Stimulated activated CD8-positive, alpha-beta memory T cell treated with anti-CD3 and anti-CD28 coated beads, Interleukin-12 subunit alpha, Interleukin-12 subunit beta, amount 100 ng/mL, for 24 hours (primary cell): ENCODE data around the gene SF3B2.
"Not testable (repeated sequence)": the region's sequence is repeated elsewhere in the genome, so short reads cannot be mapped to it uniquely, and the experiment has no call there.

Experiments used
- DNase-seq: peaks from one replicate; pipeline ENCODE4 v3.0.0-alpha.2; 2020; ENCODE audit errors: extremely low read depth

SF3B2 gene, protein sequence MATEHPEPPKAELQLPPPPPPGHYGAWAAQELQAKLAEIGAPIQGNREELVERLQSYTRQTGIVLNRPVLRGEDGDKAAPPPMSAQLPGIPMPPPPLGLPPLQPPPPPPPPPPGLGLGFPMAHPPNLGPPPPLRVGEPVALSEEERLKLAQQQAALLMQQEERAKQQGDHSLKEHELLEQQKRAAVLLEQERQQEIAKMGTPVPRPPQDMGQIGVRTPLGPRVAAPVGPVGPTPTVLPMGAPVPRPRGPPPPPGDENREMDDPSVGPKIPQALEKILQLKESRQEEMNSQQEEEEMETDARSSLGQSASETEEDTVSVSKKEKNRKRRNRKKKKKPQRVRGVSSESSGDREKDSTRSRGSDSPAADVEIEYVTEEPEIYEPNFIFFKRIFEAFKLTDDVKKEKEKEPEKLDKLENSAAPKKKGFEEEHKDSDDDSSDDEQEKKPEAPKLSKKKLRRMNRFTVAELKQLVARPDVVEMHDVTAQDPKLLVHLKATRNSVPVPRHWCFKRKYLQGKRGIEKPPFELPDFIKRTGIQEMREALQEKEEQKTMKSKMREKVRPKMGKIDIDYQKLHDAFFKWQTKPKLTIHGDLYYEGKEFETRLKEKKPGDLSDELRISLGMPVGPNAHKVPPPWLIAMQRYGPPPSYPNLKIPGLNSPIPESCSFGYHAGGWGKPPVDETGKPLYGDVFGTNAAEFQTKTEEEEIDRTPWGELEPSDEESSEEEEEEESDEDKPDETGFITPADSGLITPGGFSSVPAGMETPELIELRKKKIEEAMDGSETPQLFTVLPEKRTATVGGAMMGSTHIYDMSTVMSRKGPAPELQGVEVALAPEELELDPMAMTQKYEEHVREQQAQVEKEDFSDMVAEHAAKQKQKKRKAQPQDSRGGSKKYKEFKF

DNA sequence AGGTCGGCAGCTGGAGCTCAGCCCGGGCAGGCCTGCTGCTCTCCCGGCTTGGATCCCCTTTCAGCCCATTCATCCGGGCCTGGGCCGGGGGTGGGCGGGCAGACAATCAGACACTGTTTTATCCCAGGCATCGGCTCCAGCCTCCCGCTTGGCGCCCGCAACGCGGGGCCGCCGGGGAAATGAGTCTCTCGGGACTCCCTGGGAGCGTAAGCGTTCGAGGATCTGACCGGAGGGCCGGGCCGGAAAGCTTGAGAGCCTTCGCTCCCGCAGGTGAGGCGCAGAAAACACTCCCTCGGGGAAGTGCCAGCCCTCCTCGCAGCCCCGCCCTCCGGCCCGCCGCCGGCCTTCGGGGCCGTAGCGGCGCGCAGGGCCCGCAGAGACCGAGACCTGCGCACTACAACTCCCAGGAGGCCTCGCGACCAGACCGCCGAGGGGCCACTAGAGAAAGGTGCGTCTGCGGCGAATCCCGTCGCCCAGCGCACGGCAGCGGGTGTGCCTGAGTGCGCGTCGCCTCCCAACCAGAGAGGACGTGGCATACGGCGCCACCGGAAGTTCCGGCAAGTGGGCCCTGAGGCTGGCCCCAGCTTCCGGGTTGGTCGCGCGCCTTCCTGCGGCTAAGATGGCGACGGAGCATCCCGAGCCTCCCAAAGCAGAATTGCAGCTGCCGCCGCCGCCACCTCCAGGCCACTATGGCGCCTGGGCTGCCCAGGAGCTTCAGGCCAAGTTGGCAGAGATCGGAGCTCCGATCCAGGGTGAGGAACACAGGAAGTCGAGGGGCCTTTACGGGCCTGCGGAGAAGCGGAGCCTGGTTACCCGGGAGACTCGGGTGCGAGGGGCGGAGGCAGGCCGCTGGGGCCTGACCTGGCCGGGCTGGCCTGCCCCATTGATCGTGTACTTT lies at the start of gene SF3B2:
Gene SF3B2 (plus strand): TSS at position 599 of the 898 bp plus-strand sequence. CDS start 21 bp downstream, at position 620.
- peak; percentile 91 for DNase-seq

DNA sequence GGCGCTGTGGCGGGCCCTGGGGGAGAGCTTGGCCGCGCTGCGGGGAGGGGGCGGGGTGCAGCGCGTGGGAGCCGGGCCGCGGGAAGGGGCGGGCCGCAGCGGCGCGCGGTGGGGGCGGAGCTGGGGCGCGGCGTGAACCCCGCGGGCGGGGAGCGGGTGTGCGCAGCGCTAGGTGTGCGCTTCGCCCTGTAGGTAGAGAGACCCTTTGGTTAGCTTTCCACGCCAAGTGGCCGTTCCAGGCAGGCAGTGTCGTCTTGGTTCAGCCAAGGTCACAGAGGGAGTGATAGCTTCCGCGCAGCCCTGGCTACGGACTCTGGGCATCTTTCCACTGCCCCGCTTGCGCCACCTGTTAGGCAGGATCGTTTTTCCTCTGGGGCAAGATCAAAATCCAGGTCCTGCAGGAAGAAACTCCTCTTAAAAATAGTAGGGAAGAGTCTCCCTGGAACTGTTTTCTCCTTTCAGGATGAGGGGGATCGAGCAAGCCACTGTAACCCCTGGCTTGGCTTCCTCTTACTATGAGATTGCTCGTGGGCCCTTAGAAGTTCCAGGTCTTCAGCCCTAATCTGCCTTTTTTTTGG lies 49.4 kb upstream of the SF3B2 start:
- DNase-seq, result no peak

DNA sequence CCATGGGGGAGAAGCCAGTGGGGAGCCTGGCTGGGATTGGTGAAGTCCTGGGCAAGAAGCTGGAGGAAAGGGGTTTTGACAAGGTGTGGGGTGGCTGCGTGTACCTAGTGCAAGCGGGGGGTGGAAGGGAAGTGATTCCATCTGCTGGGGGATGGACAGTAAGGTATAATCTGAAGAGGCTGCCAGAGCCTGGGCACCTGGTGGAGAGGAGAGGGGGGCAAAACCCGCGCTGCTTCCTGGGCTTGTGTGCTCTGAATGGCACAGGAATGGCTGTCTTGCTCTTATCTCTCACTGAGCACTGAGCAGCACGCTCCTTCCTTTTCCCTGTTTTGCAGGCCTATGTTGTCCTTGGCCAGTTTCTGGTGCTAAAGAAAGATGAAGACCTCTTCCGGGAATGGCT lies 48.9 kb upstream of the SF3B2 start:
- no peak for DNase-seq

DNA sequence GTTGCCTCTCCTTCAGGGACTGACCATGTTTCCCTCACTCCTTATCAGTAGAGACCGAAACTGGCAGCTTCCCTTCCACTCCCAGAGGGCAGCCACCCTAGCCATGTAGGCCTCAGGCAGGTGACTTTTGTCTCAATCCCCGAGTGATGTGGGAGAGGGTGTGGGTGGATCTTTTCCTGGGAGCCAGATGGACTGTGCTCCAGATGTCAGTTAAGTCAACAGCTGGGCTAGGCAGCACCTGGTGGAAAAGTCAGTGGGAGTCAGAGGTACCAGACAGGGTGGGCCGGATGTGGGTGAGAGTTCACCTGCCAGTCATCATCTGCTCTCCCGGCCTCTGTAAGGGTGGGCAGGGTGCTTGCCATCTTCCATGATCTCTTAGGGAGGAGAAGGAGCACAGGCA lies 48.0 kb upstream of the SF3B2 start:
- DNase-seq, result no peak

DNA sequence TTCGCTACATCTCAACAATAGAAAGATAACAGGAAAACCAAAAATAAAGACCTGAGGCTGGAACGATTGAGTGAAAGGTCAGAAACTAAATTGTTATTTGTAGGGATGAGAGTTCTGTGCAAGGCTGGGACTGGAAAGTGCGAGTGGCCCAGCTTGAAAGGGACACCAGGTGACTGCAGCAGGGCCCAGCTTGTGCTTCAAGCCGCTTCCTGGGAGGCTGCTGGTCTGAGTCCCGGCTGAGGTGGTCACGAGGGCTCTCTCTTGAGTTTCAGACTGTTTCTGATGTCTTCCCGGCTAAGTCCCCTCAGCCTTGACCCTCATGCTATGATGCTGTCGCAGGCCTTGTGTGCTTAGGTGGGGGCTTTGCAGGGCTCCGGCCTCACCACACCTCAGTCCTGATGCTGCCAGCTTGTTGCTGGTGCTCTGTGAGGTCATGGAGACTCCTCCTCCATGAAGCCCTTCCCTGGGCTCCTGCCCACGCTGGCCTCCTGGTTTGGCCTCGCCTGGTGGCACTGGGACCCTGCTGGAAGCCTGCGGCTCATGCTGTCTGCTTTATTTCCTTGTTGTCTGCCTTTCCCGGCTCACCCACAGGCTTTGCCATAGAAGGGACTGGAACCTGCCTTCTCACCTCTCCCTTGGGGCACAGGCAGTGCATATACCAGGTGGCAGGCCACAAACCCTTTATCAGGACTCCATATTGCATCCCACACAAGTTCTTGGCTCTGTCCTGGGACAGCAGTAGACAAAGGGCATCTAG lies 45.9 kb upstream of the SF3B2 start:
- DNase-seq, result no peak

DNA sequence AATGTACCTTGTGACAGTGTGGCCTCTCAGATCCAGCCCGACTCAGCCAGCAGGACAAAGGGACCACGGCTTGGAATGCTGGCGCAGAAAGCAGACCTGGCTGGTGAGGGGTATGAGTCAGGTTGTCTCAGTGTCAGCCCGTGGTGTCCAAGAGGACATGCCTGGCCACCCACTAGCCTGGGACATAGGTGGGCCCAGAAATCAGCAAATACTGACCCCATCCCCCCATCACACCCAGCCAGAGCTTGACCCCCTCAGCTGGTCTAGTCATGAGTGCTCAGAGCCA lies 45.3 kb upstream of the SF3B2 start:
- no peak for DNase-seq

DNA sequence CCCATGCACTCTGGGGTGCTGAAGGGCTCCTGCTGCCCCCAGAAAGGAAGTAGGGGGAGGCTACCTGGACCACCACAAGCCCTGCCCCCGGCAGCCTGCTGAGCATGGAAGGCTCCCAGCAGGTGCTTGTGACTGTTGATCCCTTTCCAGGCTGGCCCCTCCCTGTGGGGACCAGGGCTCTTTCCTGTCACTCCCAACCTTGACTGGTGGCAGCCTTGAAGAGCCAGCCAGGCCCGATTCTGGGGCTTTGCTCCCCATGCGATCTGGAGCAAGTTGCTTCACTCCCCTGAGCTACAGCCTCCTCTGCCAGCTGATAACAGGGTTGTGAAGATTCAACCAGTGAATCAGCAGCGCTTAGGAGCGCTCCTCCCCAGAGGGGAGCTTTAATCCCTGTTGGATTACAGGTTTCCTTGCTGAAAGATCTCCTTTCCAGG lies 44.9 kb upstream of the SF3B2 start:
- no peak for DNase-seq

DNA sequence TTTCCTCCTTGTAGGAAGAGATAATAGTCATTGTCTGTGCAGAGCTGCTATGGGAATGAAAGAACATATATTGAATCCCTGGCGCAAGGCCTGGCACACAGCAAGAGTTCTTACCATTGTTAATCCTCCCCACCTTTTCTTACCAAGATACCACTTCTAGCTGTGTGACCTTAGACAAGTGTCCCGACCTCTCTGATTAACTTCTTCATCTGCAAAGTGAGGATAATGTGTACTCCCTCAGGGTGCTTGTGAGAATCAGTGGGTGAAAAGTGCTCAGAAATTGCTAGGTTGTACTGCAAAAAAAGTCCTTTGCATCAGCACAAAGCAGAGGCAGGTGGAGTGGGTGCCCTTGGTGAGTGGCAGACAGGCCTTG lies 44.1 kb upstream of the SF3B2 start:
- no peak for DNase-seq

DNA sequence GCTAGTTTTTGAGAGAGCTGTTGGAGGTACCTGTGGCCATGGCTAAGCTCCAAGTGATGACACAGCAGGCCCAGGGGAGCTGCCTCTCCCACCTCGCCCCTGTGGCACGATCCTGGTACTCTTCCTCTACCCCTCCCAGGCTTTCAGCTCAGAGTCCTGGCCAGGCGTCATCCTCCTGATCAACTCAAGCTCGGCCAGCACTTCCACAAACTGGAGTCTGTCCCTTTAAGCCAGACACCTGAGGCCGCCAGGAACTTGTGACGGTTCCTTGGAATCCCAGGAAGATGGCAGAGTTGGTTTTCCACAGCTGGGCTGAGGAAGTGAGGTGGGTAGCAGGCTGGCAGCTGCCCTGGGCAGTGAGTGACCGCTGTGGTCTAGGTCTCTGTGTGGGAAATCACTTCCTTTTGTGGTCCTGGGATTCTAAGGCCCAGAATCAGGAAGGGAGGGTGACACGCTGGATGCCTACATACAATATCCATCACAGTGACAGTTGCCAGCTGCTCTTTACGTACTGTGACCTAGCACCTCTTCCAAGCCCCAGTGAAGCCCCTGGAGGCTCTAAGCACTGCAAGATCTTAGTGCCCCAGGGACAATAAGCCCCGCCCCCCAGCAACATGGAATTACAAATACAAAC lies 43.6 kb upstream of the SF3B2 start:
- no peak for DNase-seq

DNA sequence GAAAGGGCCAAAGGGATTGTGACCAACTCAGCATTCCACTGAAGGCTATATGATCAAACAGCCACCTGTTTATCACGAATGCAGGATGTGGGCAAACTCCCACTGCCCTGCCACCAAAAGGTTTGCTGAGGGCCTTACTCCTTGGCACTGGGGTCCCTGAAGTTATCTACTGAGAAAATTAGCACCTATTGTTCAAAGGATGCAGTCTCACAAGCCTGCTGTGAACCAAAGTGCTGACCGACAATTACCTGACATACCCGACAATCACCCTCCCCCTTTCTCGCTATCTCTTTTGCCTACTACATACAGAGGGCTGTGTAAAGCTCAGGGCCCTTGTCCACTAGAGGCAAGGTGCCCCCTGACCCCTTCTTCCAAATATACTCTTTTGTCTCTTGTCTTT lies 42.1 kb upstream of the SF3B2 start:
- not testable (repeated sequence) for DNase-seq

DNA sequence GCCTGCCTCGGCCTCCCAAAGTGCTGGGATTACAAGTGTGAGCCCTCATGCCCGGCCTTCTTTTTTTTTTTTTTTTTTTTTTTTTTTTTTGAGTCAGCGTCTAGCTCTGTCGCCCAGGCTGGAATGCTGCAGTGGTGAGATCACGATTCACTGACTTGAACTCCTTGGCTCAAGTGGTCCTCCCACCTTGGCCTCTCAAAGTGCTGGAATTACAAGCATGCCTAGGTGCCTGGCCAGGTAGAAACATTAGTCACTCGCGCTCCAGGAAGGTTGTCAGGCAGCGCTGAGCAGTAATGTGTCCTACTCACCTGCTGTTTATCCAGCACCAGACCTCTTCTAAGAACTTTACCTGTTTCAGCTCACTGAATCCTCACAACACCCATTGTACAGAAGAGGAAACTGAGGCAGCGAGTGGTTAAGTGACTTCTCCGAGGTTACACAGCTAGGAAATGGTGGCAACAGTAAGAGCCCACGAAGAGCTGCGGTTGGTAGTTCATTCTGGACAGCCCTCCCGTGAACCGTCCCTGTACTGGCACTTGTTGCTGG lies 40.9 kb upstream of the SF3B2 start:
- no peak for DNase-seq

DNA sequence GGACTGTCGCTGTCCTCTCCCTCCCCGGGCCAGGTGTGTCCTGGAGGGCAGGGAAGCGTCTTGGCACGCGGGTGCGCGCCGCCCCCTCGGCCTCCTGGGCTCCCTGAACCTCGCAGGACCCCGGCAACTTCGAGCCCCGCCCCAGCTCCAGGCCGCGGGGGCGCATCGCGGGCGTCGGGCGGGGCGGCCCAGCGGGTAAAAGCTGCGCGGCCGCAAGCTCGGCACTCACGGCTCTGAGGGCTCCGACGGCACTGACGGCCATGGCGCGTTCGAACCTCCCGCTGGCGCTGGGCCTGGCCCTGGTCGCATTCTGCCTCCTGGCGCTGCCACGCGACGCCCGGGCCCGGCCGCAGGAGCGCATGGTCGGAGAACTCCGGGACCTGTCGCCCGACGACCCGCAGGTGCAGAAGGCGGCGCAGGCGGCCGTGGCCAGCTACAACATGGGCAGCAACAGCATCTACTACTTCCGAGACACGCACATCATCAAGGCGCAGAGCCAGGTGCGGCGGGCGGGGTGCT lies 40.3 kb upstream of the SF3B2 start, which contains the start of gene CST6:
Gene CST6 (plus strand): TSS at position 224 of the 519 bp plus-strand sequence. CDS start 37 bp downstream, at position 261.
- DNase-seq, result no peak

DNA sequence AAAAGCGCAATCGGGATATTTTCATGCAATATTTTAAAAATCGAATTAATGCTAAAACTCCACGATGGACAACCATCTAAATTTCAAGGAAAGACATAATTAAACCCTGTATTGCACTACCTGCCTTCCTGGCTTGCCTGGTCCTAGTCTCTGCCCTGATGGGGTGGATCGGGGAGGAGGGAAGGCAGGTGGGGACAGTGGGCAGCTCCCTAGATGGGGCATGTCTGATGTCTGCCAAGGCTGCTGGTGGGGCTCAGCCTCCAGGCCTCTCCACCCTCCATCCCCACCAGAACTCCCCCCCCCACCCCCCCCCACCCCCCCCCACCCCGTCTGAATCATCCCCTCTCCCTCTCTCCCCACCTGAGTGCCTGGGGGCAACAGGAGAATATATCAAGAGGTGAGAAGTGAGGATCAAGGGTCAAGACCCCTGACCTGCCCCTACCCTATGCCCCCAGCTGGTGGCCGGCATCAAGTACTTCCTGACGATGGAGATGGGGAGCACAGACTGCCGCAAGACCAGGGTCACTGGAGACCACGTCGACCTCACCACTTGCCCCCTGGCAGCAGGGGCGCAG lies 39.7 kb upstream of the SF3B2 start:
- DNase-seq, result no peak

DNA sequence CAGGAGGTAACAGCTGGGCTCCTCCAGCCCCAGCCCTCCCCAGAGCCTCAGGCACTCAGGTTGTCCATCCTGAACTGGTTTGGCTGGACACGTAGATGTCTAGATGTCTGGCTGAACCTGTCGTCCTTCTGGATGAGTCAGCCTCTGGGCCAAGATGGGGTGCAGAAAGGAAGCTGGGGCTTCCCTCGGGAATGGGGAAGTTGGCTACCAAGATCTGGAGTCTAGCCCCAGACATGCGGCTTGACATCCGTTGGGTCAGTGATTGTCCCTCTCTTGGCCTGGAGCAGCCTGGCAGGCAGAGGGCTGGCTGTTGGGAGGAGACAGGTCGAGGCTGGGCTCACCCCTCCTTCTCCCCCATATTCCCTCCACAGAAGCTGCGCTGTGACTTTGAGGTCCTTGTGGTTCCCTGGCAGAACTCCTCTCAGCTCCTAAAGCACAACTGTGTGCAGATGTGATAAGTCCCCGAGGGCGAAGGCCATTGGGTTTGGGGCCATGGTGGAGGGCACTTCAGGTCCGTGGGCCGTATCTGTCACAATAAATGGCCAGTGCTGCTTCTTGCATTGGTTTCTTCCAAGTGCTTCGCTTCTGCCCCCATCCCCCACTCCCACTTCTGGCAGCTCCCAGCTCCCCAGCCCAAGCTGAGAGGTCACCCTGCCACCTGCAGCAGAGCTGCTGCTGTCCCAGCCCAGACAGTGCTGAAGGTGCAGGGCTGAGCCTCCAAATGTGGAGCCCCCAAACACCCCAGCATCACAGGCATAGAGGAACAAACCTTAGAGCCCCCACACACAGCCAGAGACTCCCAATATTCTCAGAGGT lies 39.0 kb upstream of the SF3B2 start:
- DNase-seq, result no peak

DNA sequence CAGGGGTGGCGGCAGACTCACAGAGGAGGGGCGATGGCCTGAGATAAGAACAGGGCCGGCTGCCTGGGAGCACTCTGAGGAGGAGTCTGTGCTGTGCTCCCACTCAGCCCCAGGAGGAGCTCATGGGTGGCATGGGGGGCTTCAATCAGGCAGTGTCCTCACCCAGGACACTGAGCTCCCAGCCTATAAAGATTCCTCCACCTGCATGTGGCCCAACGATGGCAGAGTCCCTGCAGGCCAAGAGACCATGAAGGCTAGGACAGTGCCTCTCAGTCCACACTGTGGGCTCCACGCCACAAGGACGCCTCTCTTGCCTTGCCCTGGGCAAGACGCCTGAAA lies 38.4 kb upstream of the SF3B2 start:
- DNase-seq, result no peak

DNA sequence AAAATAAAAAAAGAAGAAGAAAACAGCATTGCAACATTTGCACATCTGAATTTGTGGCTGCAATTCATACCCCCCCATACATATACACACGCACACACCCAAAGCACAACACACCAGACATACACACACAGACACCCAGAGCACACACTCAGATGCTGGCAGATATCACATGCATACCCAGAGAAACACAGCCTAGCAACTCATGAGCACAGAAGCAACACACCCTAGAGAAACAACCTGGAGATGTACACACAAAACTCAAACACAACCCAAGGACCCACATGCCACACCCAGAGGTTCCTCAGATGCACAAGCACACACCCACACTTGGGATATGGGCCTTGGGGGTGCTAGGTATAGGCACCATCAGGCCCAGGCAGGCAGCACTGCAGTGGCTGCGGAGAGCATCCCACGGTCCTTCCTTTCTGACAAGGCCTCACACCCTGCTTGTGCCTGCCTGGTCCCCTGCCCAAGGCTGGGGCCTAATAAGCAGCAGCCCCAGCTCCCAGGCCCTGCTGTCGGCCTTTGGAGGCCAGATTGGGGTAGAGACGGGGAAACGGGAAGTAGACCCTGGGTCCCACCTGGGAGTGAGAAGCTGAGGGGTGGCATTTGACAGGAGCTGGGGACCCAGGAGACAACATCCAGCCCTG lies 37.2 kb upstream of the SF3B2 start:
- DNase-seq, result no peak

DNA sequence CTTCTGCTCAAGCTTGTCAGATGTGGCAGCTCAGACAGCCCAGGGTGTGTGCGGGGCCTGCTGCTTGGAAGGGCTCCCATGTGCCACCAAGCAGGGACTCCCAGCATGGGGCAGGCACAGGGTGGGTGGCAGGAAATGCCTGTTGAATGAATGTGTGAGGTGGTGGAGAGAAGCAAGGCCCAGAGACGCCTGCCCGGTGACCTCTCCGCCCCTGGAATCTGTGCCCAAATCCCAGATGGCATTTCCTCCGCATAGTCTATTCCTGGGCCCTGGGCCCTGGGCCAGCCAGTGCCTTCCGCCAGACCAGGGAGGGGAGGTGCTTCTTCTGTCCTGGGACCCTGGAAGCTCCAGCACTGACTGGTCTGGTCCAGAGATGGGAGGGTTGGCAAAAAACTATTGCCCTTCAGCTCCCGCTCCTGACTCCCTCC lies 36.7 kb upstream of the SF3B2 start:
- DNase-seq, result no peak
